OCI-LY1 (cell line): ENCODE measurements around the gene PET117.

Source experiments
- EZH2 ChIP-seq: fragments of 200-600 bp; sonication (generic), shearing (Covaris generic); IDR thresholded peaks from 2 replicates; pipeline ENCODE4 v1.8.0; 2017; ENCODE audit warnings: borderline replicate concordance, mixed run types, mild to moderate bottlenecking, antibody characterized with exemption, low read length, moderate library complexity, mixed read lengths
- TF ChIP-seq, protein P1 (sequence below): fragments of 200-600 bp; sonication (generic), shearing (Covaris generic); IDR thresholded peaks from 2 replicates; pipeline ENCODE4 v1.5.1; 2017; ENCODE audit warnings: mild to moderate bottlenecking, antibody characterized with exemption, low read length, moderate library complexity, mixed read lengths

DNA sequence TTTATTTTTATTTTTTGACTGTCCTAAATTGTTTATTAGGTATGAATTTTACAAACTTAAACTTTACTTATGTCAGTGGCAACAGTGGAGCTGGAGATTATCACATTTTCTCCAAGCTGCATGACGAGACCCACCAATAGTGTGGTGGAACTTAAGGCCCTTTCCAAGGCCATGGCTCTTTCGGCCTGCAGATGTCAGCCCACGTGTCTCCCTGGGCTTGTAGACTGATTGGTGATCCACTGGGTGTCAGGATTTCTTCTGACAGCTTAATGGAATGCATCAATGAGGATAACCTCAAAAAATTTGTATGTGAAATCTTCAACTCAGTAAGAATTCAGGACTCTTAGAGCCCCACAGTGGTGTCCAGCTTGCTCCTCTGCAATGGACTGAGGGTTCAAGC lies 47.6 kb upstream of the PET117 start:
- TF ChIP-seq, protein P1, sequence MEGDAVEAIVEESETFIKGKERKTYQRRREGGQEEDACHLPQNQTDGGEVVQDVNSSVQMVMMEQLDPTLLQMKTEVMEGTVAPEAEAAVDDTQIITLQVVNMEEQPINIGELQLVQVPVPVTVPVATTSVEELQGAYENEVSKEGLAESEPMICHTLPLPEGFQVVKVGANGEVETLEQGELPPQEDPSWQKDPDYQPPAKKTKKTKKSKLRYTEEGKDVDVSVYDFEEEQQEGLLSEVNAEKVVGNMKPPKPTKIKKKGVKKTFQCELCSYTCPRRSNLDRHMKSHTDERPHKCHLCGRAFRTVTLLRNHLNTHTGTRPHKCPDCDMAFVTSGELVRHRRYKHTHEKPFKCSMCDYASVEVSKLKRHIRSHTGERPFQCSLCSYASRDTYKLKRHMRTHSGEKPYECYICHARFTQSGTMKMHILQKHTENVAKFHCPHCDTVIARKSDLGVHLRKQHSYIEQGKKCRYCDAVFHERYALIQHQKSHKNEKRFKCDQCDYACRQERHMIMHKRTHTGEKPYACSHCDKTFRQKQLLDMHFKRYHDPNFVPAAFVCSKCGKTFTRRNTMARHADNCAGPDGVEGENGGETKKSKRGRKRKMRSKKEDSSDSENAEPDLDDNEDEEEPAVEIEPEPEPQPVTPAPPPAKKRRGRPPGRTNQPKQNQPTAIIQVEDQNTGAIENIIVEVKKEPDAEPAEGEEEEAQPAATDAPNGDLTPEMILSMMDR, result no peak
- no peak for TF ChIP-seq EZH2
